Glutamatergic neuron (in vitro differentiated cells): ENCODE results near the gene MT1M. TPM values are rescaled to one million over a fixed set of nuclear protein-coding genes. Genes with fewer than 3 reads are reported as not detected.

Source experiments
- DNase-seq: peaks from one replicate; pipeline ENCODE4 v3.0.0; 2022
- H3K27ac Mint-ChIP-seq: one replicate; pipeline ENCODE4 v1.8.0; 2020; ENCODE audit warnings: mild to moderate bottlenecking, mixed read lengths, inconsistent platforms; ENCODE audit not compliant: unreplicated experiment
- H3K27me3 Mint-ChIP-seq: one replicate; pipeline ENCODE4 v1.8.0; 2020; ENCODE audit warnings: mild to moderate bottlenecking, moderate library complexity, mixed read lengths, inconsistent platforms; ENCODE audit not compliant: unreplicated experiment
- H3K36me3 Mint-ChIP-seq: one replicate; pipeline ENCODE4 v1.8.0; 2020; ENCODE audit warnings: mild to moderate bottlenecking, mixed read lengths, inconsistent platforms; ENCODE audit not compliant: unreplicated experiment
- H3K4me1 Mint-ChIP-seq: one replicate; pipeline ENCODE4 v1.8.0; 2020; ENCODE audit warnings: mild to moderate bottlenecking, low read depth, mixed read lengths, inconsistent platforms; ENCODE audit not compliant: unreplicated experiment
- H3K4me3 Mint-ChIP-seq: one replicate; pipeline ENCODE4 v1.8.0; 2020; ENCODE audit warnings: mild to moderate bottlenecking, mixed read lengths, inconsistent platforms; ENCODE audit not compliant: unreplicated experiment
- H3K9me3 Mint-ChIP-seq: one replicate; pipeline ENCODE4 v1.8.0; 2020; ENCODE audit warnings: mild to moderate bottlenecking, moderate library complexity, mixed read lengths, inconsistent platforms; ENCODE audit not compliant: unreplicated experiment
- CTCF ChIP-seq: fragments of 200-600 bp; sonication (generic); IDR thresholded peaks from one replicate; pipeline ENCODE4 v1.5.0; 2021; ENCODE audit not compliant: partially characterized antibody, unreplicated experiment
- total RNA-seq: library from RNA; stranded (reverse); fragmentation: NEBNext Ultra II Directional; extraction: Animal tissue kit (Norgen Biotek cat#: 25700); gene quantifications from one replicate; pipeline ENCODE4 v1.2.1, GENCODE V29; 2021; ENCODE audit not compliant: unreplicated experiment

Gene MT1M
- total RNA-seq, 1 donor from 2014 or later = not detected

- H3K27me3 Mint-ChIP-seq = peaks cover 22% of the 10 kb centered on the region
- H3K4me1 Mint-ChIP-seq = peaks cover 12% of the 10 kb centered on the region
- no peaks in the 10 kb centered on the region for H3K9me3 Mint-ChIP-seq
- H3K27ac Mint-ChIP-seq = no peak overlapping the region
- no peak for TF ChIP-seq CTCF
- H3K4me3 Mint-ChIP-seq = no peak overlapping the region
- DNase-seq = no peak
- no peaks in the 10 kb centered on the region for H3K36me3 Mint-ChIP-seq
Measured at GRCh38 chr16:56606071-56606475, 26.4 kb upstream of the MT1M start.

- Mint-ChIP-seq H3K27ac (no peak overlapping the region), H3K4me3 (no peak overlapping the region), H3K4me1 (peaks cover 12% of the 10 kb centered on the region), H3K36me3 (no peaks in the 10 kb centered on the region), H3K9me3 (no peaks in the 10 kb centered on the region), H3K27me3 (peaks cover 22% of the 10 kb centered on the region)
- TF ChIP-seq CTCF = no peak
- no peak for DNase-seq
Measured at GRCh38 chr16:56606476-56607108, 25.9 kb upstream of the MT1M start.

- Mint-ChIP-seq H3K9me3 (no peaks in the 10 kb centered on the region), H3K36me3 (no peaks in the 10 kb centered on the region), H3K27ac (no peak overlapping the region), H3K4me3 (no peak overlapping the region), H3K27me3 (peaks cover 21% of the 10 kb centered on the region), H3K4me1 (peaks cover 12% of the 10 kb centered on the region)
- no peak for TF ChIP-seq CTCF
- DNase-seq = no peak
Measured at GRCh38 chr16:56607109-56607618, 25.3 kb upstream of the MT1M start.

- TF ChIP-seq CTCF = no peak
- Mint-ChIP-seq H3K9me3 (no peaks in the 10 kb centered on the region), H3K27ac (no peak overlapping the region), H3K36me3 (no peaks in the 10 kb centered on the region), H3K4me1 (peaks cover 12% of the 10 kb centered on the region), H3K27me3 (peaks cover 20% of the 10 kb centered on the region), H3K4me3 (peak overlapping the region; percentile 49)
- no peak for DNase-seq
Measured at GRCh38 chr16:56607675-56608042, 24.8 kb upstream of the MT1M start.

GRCh38 chr16:56608043-56608875 lies 24.2 kb upstream of the MT1M start, which contains the start of gene MT2A:
TSS of gene MT2A (plus strand) at chr16:56608584. CDS start at chr16:56608656, 72 bp downstream.
- Mint-ChIP-seq H3K36me3 (no peaks in the 10 kb centered on the region), H3K27ac (no peak within 1 kb of the TSS), H3K4me3 (peak within 1 kb of the TSS; percentile 86), H3K9me3 (no peaks in the 10 kb centered on the region), H3K27me3 (peaks cover 21% of the 10 kb centered on the region), H3K4me1 (peaks cover 12% of the 10 kb centered on the region)
- peak; percentile 77 for DNase-seq
- no peak for TF ChIP-seq CTCF
